HG02759 (cell line): Measurements from ENCODE around the gene RNF44.

ENCODE experiments used
- ATAC-seq: cut with Tn5 transposase; IDR thresholded peaks from one replicate; pipeline ENCODE4 v1.9.1; 2021; ENCODE audit warnings: mild to moderate bottlenecking, moderate library complexity; ENCODE audit not compliant: unreplicated experiment

RNF44 gene

GRCh38 chr5:176524987-176525386 is 12.2 kb downstream of the RNF44 start:
- ATAC-seq, result no peak

- no peak for ATAC-seq
Observed at GRCh38 chr5:176524138-176524537, 13.1 kb downstream of the RNF44 start.

GRCh38 chr5:176521699-176522263 is 15.4 kb downstream of the RNF44 start:
- no peak for ATAC-seq

- no peak for ATAC-seq
Observed at GRCh38 chr5:176521286-176521685, 15.9 kb downstream of the RNF44 start.

- ATAC-seq, result no peak
Observed at GRCh38 chr5:176519810-176520720, 17.1 kb downstream of the RNF44 start.

GRCh38 chr5:176517053-176517661 is 20.0 kb downstream of the RNF44 start:
- no peak for ATAC-seq

DNA sequence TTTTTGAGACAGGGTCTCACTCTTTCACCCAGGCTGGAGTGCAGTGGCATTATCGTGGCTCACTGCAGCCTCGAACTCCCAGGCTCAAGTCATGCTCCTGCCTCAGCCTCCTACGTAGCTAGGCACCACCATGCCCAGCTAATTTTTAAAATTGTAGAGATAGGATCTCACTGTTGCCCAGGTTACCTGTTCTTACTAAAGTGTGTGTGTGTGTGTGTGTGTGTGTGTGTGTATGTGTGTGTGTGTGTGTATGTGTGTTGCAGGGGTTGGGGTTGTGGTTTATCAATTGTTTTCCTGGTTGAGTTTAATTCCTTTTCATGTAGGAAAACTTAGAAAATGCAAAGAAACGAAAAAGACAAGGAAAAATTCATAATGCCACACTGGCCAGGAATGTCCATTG is 21.8 kb downstream of the RNF44 start:
- ATAC-seq, result no peak

- no peak for ATAC-seq
Observed at GRCh38 chr5:176514244-176514950, 22.8 kb downstream of the RNF44 start.

GRCh38 chr5:176513788-176514187 is 23.4 kb downstream of the RNF44 start:
- ATAC-seq, result no peak

- ATAC-seq, result no peak
Observed at GRCh38 chr5:176508603-176509002, 28.6 kb downstream of the RNF44 start.

DNA sequence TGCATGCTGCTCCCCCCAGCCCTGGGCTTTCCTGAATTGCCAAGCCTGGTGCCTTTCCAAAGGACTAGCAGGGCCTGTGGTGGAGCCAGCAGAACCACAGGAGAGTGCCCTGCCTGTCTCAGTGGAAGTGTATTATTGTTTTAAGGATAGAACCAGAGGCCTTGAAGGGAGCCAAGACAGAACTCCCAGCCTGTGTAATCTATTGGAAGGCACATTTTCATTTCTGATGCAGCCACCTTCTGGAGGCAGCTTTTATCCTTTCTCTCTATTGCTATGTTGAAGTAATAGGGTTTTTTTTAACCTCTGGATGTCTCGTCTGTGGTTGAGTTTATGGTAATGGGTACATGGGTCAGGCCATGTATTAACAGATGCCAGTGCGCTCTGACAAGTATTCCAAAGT is 29.3 kb downstream of the RNF44 start:
- ATAC-seq, result no peak

GRCh38 chr5:176503496-176503895 is 33.7 kb downstream of the RNF44 start:
- no peak for ATAC-seq

DNA sequence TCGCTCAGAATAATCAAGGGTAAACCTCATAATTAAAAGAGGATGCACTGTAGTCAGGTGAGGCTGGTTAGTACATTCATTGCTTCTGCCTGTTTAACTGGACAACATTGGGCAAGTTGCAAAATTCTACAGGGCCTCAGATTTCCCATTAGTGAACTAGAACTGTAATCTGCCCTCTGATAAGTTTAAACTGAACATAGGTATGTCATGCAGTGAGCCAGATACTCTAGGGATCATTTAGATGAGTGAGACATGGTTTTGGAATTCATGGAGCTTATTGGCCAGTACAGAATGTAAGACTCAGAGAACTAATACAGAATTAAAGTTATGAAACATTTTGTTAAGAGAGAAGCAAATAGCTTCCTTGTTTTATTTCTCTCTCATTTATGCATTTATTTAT is 35.9 kb downstream of the RNF44 start:
- ATAC-seq, result no peak

GRCh38 chr5:176500511-176500910 is 36.7 kb downstream of the RNF44 start:
- ATAC-seq, result no peak

DNA sequence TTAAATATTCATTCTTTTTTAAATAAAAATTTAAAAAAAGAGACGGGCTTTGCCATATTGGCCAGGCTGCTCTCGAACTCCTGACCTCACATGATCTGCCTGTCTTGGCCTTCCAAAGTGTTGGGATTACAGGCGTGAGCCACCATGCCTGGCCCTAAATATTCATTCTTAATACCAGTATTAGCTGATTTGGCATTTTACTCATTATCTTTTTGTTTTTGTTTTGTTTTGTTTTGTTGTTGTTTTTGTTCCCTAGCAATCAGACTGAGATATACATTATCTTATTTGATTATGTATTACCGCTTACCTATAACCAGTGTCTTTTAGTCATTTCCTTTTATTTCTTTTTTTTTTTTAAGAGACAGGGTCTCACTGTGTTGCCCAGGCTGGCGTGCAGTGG is 37.9 kb downstream of the RNF44 start:
- ATAC-seq, result no peak

DNA sequence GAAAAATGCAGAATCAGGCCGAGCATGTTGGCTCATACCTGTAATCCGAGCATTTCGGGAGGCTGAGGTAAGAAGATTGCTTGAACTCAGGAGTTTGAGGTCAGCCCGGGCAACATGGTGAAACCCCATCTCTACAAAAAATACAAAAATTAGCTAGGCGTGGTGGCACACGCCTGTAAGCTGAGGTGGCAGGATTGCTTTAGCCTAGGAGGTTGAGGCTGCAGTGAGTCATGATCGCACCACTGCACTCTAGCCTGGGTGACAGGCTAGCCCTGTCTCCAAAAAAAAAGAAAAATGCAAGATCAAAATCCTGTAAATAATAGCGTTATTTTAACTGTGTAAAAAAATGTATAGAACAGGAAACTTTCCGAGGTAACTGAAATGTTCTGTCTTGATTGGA is 39.4 kb downstream of the RNF44 start:
- ATAC-seq, result no peak

DNA sequence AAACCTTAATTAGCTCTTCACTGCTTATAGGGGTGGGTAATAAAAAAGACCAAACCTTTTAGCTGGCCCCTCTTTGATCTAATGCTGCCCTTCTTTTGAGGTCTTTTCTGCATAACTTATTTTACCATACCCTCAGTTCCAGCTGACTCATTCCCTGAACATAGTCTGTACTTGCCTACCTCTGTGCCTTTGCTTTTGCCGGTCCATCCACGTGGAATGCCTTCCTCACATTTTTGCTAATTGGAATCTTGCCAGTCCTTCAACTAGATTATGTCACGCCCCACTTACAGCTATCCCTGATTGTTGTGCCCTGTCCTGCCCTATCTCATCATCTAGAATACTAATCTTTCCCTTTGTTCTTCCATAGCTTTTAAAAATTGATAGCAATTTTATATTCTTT is 44.8 kb downstream of the RNF44 start:
- no peak for ATAC-seq

GRCh38 chr5:176491901-176492300 is 45.3 kb downstream of the RNF44 start:
- ATAC-seq, result no peak

GRCh38 chr5:176491101-176491502 is 46.1 kb downstream of the RNF44 start:
- ATAC-seq, result no peak

- no peak for ATAC-seq
Observed at GRCh38 chr5:176490301-176490700, 46.9 kb downstream of the RNF44 start.

GRCh38 chr5:176489077-176489476 is 48.1 kb downstream of the RNF44 start:
- ATAC-seq, result no peak
